ENCODE results near the gene CASKIN1. TPM values are rescaled to one million over a fixed set of nuclear protein-coding genes. Genes with fewer than 3 reads are reported as not detected.
A peak's percentile ranks its signal among the peaks of the same experiment; 100 is the strongest.
"Not testable (repeated sequence)": the region's sequence is repeated elsewhere in the genome, so short reads cannot be mapped to it uniquely, and the experiment has no call there.

The CASKIN1 gene
- total RNA-seq, 4 donors from 2014 or later, result 0.71 to 2.2 (median 1.3) TPM

- TF ChIP-seq, protein P1, sequence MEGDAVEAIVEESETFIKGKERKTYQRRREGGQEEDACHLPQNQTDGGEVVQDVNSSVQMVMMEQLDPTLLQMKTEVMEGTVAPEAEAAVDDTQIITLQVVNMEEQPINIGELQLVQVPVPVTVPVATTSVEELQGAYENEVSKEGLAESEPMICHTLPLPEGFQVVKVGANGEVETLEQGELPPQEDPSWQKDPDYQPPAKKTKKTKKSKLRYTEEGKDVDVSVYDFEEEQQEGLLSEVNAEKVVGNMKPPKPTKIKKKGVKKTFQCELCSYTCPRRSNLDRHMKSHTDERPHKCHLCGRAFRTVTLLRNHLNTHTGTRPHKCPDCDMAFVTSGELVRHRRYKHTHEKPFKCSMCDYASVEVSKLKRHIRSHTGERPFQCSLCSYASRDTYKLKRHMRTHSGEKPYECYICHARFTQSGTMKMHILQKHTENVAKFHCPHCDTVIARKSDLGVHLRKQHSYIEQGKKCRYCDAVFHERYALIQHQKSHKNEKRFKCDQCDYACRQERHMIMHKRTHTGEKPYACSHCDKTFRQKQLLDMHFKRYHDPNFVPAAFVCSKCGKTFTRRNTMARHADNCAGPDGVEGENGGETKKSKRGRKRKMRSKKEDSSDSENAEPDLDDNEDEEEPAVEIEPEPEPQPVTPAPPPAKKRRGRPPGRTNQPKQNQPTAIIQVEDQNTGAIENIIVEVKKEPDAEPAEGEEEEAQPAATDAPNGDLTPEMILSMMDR (IDR thresholded peaks at IDR 0.05), result no peak
- peak in 1 of 2 donors; percentile 34 for TF ChIP-seq POLR2A (IDR thresholded peaks at IDR 0.05)
- peak; percentile 62 to 96 for DNase-seq (ENCODE audit: low spot score in 2 of 2)
- H3K4me3 ChIP-seq (ENCODE audit: low read depth, poor library complexity, severe bottlenecking), result peak within 1 kb of the TSS; percentile 49
- 0% methylated on average over 27 to 55 of the region's 93 CpGs for WGBS, 2 donors
- intact Hi-C loops (cut with DNase I; ENCODE audit: low total_unique reads), result no loop called here
These were observed 8.9 kb upstream of the CASKIN1 start, which contains the start of gene MLST8 for GRCh38 chr16:2205104-2205966. MLST8 (plus strand) TSS chr16:2205454; CDS start chr16:2206086, 632 bp downstream.

GRCh38 chr16:2204416-2205103 is 8.2 kb upstream of the CASKIN1 start:
- WGBS, 2 donors, result 82 to 83% methylated on average over 13 of the region's 13 CpGs
- no peak for DNase-seq (ENCODE audit: low spot score in 2 of 2)
- no peak overlapping the region for H3K4me3 ChIP-seq (ENCODE audit: low read depth, poor library complexity, severe bottlenecking)
- TF ChIP-seq, protein P1 (IDR thresholded peaks at IDR 0.05), result no peak
- TF ChIP-seq POLR2A (IDR thresholded peaks at IDR 0.05), result no peak
- intact Hi-C loops (cut with DNase I; ENCODE audit: low total_unique reads), result no loop called here

DNA sequence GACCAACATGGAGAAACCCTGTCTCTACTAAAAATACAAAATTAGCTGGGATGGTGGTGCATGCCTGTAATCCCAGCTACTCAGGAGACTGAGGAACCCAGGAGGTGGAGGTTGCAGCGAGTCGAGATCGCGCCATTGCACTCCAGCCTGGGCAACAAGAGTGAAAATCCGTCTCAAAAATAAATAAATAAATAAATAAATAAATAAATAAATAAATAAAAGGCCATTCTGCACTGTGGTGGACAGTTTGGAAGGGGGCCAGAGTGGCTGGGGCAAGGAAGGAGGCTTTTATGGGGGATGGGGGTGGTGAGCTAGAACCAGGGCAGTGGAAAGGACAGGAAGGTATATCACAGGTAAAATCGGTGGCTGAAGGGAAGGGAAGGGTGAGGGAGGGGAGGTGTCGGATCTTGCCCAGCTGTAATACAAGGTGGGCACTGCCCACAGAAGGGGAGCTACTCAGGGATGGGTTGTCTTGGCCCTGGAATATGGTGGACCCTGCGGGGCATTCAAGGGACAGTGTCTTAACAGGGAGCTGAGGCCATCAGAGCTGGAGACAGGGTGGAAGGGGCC is 6.8 kb upstream of the CASKIN1 start:
- whole genome bisulfite sequencing, 2 donors, result 94% methylated on average over 8 of the region's 8 CpGs
- intact Hi-C loops (cut with DNase I; ENCODE audit: low total_unique reads); DNase-seq (ENCODE audit: low spot score in 2 of 2): not testable (repeated sequence)

DNA sequence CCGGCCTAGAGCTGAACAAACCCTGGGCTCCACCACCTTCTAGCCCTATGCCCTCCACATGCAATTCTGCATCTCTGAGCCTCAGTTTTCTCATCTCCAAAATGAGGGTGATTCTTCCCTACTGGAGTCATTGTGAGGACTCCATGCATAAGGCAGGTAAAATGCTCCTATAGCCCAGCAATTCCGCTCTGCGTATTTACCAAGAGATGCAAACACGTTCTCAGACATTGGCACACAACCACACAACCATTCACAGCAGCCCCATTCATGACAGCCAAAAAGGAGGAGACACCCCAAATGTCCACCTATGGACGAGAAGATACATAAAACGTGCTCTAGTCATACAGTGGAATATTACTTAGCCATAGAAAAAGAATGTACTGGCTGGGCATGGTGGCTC is 3.9 kb upstream of the CASKIN1 start:
- TF ChIP-seq POLR2A (IDR thresholded peaks at IDR 0.05), result no peak
- TF ChIP-seq, protein P1 (IDR thresholded peaks at IDR 0.05), result no peak
- no peak for DNase-seq (ENCODE audit: low spot score in 2 of 2)
- no peak overlapping the region for H3K4me3 ChIP-seq (ENCODE audit: low read depth, poor library complexity, severe bottlenecking)
- WGBS, 2 donors, result 90 to 91% methylated on average over 6 of the region's 6 CpGs
- intact Hi-C loops (cut with DNase I; ENCODE audit: low total_unique reads), result no loop called here

More for the DNA sequence above, 6.8 kb upstream of the CASKIN1 start:
- not testable (repeated sequence) for H3K4me3 ChIP-seq (ENCODE audit: low read depth, poor library complexity, severe bottlenecking)

GRCh38 chr16:2199621-2200139 is 3.3 kb upstream of the CASKIN1 start:
- intact Hi-C loops (cut with DNase I; ENCODE audit: low total_unique reads), result no loop called here

More at GRCh38 chr16:2199621-2200139, 3.3 kb upstream of the CASKIN1 start:
- no peak for TF ChIP-seq POLR2A (IDR thresholded peaks at IDR 0.05)
- TF ChIP-seq, protein P1 (IDR thresholded peaks at IDR 0.05), result no peak
- 70 to 71% methylated on average over 13 of the region's 14 CpGs for WGBS, 2 donors
- no peak for DNase-seq (ENCODE audit: low spot score in 2 of 2)
- no peak overlapping the region for H3K4me3 ChIP-seq (ENCODE audit: low read depth, poor library complexity, severe bottlenecking)

All from lower leg skin (tissue), 4 donors.